T-helper 9 cell (primary cell): Measurements from ENCODE around the gene AGPAT3.

Experiments
- DNase-seq: peaks from one replicate; pipeline ENCODE4 v3.0.0-alpha.2; 2020

Gene AGPAT3

DNA sequence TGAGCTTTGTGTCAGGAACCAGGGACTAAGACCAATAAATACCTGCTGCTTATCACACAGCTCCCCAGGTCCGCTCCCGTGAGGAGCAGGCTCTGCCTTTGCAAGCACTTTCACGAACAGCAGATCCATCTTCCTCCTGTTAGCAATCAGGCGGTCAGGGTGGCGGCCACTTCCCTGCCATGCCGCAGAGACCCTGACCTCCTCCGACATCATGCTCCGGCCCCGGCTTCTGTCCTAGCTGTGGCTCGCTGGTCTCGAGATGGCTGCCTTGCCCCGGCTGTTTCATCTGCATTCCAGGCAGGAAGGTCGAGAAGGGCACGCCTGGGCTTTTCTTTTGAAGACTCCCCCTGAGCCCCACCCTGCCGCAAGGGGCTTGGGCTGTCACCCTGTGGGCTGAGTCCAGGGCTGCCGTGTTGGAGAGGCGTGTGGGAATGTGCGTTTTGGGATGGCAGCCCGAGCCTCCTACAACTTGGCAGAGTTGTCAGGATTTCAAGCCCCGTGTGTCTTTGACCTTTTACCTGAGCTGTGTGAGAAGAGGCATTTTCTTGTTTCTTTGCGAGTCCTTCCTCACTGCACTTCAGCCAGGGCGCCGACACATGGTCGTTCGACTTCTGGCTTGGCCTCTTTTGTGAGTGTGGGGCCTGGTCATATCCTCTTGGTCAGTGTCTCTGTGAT lies 59.5 kb downstream of the AGPAT3 start:
- no peak for DNase-seq

DNA sequence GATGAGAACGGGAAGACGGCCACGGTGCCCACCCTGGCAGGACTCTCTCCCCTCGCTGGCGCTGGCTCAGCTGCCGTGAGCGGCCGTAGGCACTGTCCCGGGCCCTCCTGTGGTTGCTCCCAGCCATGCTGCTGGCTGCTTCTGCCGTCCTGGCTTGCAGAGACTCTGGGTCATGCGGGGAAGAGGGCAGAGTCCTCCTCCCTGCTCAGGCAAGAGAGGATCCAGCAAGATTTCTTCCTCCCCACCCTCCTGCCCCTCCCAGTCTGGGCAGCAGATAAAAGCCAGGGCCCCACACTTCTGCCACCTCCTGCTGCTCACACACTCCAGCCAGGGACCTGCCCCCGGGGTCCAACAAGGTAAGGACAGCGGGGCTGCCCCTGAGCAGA lies 60.1 kb downstream of the AGPAT3 start:
- no peak for DNase-seq

DNA sequence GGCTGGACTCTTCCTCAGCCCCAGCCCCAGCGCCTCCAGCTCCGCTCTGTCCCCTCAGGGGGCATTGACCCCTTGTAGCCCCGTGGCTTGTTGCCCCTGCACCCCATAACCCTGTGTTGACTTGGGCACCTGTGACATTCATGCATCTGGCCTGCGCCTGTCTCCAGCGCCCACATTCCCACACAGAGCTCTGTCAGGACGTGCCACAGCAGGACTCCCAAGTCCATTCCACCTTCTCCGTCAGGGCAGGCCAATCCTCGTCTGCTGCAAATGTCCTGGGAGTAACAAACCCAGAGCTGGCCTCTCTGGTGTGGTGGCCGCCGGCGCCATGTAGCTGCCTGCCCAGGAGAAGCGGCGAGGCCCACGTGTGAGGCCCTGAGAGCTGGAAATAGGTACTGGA lies 60.6 kb downstream of the AGPAT3 start:
- no peak for DNase-seq

DNA sequence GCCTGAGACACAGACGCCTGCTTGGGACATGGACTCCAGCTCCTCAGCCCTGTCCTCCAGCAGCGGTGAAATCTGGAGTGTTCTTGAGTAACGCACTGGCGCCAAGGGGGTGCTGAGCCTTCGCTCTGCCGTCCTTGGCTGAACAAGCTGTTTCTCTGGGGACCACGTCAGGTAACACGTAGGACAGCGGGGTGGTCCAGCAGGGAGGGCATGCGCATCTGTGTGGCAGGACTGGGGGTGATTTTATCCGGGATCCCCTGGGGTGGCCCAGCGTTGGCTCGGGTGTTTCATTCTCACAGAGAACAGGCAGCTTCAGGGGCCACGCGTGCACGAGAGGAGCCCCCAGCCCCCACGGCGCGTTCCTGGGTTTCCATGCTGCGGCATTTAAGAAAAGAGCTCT lies 61.2 kb downstream of the AGPAT3 start:
- DNase-seq = no peak

DNA sequence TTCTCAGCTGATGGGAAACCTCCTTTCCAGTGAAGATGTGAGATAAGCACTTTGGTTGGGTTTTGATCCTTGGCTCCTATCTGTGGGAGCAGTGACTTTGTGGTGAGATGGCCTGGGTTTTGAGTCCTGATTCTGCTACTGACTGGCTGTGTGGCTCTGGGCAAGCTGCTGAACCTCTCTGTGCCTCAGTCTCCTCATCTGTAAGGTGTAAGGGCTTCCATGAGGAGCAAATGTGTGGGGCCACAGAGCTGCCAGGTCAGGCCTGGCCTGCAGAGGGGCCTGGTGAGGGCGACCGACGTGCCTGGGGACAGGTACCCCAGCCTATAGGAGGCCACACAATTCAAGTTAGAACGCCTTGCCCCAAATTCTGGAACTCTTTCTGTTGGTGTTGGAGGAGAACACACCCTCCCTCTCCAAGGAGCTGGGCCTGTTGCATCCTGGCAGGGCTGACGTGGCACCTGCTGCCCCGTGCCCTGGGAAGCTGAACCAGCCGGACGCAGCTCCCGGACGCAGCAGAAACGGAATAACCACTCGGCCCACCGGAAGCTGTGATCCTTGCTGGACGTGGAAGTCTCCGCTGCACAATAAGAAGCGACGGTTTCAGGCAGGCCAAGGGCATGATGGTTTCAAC lies 62.7 kb downstream of the AGPAT3 start:
- DNase-seq = no peak

DNA sequence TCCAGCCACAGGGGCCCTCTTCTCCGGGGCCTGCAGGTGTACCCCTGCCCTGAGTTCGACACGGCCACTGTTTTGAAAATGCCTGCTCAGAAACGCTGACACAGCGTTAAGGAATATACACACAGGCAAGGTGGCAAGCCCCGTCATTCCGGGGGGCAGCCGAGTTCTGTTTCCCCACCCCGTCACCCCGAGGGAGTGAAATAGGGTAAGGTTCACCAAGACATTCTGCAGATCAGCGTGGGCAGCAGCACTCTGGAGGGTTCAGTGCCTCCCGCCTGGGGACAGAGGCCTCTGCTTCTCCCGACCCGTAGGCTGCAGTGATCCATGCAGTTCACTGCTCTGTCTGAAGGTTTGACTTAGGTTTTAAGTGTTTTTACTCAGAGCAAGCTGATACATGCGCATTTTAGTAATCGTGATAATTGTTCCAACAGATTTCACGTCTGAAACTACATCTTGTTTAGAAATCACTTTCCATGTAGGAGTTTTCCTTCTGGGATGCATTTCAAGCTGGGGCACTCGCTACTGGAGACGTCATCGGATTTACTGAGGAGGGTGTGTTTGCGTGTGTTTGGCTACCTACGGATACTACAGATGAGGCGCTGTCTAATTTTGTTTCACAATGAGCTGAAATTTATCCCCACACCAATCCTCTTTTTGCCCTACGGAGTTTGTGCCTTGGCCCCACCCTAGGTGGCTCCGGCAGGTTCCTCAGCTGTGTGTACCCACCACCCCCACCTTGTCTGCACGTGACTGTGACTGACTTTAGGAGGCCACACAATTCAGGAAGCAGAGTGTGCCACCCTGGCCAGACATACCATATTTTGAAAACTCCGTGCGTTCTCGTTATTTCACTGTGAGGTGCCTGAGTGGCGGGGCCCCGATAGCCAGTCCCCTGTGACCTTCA lies 63.5 kb downstream of the AGPAT3 start:
- DNase-seq = no peak

- DNase-seq = no peak
Measured at GRCh38 chr21:43929217-43929971, 64.4 kb downstream of the AGPAT3 start.

DNA sequence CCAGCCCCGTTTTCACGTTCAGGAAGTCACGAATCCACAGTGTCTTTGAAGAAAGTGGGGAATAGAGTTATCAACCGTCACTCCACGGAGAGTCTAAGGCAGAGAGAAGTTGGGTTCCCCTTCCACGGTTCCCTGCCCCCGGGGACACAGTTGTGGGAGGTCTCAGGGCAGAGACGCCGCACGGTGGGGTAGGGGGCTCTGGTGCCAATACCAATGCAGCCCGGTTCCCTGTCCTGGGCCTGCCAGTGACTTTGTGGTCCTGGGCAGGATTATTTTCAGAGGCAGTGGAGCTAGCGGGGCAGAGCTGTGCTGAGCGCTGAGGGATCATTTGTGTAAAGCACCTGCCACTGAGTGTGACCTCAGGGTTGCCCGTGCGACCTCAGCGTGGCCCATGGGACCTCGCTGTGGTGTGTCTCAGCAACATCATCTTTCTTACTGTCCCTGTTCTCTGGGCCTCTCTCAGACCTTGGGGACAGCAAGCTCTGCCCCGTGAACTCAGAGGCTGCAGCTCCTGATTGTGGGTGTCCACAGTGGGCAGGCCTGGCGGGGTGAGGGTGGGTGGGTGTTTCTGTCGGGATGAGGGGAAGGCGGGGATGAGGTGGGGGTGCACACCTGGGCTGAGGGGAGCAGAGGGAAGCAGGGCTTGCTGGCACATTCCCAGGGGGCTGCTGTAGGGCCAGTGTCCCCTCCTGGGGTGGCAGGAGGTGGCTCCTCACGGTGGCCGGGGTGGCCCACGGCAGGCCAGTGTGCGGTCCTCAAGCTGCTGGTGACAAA lies 65.2 kb downstream of the AGPAT3 start:
- no peak for DNase-seq

DNA sequence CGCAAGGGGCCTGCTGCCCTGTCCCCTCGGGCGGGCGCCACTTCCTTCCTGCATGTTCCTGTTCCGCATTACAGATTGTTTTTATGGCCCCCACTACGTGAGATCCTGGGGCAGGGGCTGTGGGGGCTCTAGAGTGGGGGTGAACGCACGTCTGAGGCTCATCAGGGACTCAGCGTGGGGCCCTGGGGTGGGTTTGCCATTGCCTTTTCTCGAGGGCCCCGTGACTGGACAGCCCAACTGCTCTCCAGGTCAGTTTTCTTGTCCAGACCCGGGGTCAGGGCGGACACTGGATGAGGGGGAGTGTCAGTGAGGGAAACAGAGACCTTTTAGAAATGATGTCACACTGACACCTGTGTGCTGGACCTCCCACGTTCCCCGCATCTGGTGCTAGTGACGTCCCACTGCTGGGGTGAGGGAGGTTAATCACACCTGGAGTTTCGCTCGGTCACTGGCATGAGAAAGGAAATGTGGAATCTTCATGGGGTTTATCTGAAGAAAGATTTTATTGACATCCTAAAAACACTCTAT lies 65.9 kb downstream of the AGPAT3 start:
- DNase-seq = no peak

DNA sequence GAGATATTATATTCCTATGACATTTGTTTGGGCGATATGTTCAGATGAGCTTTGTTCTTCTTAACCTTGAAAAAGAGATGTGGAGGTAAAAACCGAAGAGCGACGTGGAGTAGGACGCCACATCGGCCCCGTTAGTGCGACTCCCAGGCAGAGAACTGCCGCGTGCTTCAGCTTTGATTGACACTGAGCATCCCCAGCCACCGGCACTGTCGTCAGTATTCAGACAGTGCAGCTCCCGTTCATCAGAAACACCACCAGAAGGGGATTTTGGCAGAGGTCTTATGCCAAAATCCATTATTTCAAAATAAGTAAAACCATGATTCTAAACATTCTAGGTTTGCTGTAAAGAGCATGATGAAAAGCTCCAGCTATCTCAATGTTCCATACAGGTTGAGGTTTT lies 66.5 kb downstream of the AGPAT3 start:
- no peak for DNase-seq

- DNase-seq = no peak
Measured at GRCh38 chr21:43932005-43932404, 67.0 kb downstream of the AGPAT3 start.

DNA sequence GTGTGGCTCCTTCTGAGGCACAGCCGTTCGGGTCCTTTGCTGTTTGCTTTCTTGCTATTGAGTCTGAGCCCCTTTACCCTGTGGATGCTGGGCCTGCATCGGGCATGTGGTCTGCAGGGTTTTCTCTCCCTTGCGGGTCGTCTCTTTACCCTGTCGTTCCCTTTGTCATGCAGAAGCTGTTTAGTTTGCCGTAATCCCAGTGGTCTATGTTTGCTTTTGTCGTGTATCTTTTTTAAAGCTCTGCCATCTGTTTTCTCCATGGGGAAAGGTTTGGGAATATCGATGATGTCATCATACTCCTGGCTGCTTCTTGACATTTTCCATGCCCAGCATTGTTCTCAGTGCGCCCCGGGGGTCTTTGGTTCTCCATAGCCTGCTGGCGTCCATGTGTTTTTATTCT lies 68.2 kb downstream of the AGPAT3 start:
- DNase-seq = no peak

DNA sequence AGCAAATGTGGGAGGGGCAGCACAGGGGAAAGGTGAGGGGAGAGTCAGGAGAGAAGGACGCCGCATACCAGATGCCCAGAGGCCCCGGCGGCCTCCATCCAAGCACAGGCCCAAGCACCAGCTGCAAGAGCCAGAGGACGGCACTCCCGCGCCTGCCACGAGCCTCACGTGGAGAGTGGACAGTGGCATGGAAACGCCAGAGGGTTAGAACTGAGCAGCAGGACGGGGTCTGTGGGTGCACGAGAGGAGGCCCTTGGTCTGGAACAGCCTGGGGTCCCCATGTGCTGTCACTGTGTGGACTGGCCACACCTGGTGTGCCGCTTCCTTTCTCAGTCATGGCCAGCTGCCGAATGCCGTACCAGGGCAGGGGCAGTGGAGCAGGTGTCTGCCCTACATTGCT lies 68.7 kb downstream of the AGPAT3 start:
- DNase-seq = no peak

GRCh38 chr21:43934116-43934515 lies 69.1 kb downstream of the AGPAT3 start:
- DNase-seq = no peak

DNA sequence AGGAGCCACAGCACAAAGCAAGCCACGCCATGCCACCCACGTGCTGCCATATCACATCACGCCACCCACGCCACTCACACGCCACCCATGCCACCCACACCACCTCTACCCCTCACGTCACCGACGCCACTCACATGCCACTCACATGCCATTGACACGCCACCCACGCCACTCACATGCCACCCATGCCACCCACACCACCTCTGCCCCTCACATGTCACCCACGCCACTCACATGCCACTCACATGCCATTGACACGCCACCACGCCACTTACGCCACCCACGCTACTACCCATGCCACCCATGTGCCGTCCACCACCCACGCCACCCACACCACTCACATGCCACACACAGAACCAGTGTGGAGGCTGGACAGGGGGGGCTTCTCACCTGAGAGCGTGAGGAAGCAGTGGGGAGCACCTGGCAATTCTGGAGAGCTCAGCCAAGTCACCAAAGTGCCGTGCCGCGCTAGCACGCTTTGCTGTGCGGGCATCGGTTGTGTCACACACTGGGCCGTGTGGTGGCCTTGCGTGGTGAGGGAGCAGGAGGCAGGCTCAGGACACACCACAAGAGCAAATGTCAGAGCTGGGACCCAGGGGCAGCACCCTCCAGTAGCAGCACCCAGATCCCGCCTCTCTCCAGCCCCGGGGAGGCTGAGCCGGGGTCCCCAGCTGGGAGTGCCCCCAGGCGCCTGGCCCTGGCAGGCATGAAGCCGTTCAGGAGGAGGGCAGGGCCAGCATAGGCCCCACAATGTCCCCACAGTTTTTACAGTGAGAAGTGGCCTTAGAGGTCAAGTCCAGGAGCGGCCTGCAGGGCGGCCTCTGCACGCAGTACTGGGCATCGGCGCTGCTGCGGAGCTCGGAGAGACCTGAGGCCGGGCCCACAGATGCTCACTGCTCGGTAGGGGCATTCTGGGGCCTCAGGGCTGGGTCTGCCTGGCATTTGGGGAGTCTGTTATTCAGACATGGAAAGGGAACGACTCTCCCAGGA lies 70.0 kb downstream of the AGPAT3 start:
- no peak for DNase-seq

DNA sequence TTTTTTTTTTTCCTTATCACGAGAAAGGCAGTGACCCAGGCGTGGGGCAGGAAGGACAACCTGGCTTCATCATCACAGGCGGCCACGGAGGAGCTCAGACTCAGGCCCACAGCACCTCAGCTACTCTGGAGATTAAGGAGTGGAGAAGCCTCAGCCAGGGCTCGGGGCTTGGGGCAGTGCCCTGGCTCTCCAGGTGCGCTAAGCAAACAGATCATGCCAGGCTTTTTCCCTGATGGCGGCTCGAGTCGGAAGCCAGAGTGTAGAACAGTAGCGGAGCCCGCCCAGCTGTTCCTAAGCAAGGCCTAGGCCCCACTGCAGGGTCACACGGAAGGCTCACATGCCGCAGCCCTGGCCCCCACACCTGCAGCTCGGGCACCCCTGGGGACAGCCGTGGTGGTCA lies 70.7 kb downstream of the AGPAT3 start:
- no peak for DNase-seq

DNA sequence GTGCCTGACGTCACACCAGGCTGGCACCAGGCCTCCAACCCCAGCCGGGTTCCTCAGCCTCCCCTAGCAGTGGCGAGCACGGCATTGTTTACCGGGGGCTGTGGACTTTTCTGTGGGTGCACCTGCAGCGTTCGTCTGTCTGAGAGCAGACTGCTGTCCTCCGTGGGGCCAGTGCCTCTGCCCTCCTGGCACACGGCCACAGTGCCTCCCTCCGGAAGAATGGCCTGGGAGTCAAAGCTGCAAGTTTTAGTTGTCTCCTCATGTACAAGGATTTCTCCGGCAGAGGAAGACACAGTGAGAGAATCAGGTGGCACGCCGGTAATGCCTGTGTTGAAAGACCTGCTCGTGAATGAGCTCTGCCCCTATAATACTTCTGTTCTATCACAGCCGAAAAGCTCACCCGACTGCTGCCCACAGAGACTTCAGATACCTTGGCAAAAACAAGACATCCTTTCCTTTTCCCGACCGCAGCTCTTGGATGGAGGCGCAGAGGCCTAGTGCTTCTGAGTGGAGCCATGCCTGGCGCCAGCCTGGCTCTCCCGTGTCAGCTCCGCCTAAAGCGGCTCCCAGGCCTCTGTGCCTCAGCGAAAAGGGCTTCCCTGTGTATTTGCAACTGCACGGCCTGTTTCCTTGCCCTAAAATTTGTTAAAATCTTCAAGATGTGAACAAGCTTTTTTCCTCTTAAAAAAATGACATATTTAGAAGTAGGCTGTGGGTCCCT lies 71.4 kb downstream of the AGPAT3 start:
- no peak for DNase-seq

DNA sequence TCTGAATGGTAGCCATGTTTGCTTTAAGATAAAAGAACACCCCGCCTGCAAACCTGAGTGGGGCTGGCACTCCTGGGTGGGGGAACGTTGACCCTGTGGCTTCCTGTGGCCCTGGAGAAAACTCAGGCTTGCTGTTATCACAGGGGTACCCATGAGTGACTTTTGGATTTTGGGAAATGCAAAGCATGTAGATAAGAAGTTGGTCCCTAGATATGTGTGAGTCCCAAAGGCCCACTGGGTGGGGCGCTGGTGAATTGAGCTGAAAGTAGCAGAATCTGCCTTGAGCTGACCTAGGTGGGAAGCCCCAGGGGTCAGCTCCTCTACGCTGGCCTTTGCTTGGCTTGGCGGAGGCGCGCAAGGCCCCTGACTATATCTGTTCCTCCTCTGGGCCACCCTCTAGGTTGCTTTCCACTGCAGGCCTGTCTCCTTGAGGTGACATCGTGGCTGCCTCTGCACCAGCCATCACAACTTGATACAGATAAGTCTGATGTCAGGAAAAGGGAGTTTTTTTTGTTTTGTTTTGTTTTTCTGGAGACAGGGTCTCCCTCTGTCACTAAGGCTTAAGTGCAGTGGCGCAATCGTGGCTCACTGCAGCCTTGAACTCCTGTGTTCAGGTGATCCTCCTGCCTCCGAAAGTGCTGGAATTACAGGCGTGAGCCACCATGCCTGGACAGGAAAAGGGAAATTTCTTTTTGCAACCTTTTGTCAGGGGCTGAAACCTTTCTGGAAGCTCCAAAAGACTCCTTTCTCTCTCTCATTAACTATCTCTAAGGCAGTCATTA lies 72.2 kb downstream of the AGPAT3 start:
- DNase-seq = no peak

DNA sequence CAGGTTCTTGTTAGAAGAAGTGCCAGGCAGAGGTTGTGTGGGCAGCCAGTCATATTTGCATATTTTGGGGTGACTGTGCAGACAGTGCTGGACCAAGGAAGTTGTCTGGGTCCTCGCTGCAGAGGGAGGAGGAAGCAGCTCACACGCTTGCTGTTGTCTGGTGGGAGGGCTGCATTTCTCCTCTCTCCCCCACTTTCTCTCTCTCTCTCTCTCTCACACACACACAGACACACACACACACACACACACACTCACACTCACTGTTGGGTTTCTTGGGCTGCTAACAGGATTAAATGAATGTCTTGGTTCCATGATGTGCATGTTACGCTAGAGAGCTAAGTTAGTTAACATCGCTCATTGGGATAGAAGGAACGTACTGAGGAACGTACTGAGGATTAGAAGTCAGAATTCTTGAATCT lies 72.9 kb downstream of the AGPAT3 start:
- no peak for DNase-seq
